A673 (cell line): ENCODE results near the gene RABGAP1L. TPM values are rescaled to one million over a fixed set of nuclear protein-coding genes. Genes with fewer than 3 reads are reported as not detected.
A peak's percentile ranks its signal among the peaks of the same experiment; 100 is the strongest.

Experiments
- BruUV-seq: library from RNA; stranded (reverse); fragments of 400-500 nt; replicated peaks from 2 replicates; lab custom pipeline; 2021; lab: Mats Ljungman, UMichigan
- CTCF ChIA-PET: fragments of 300-600 bp; sonication (Branson Sonifier 250); formaldehyde crosslinking; loops from one replicate; lab custom pipeline; 2022; ENCODE audit warnings: antibody characterized with exemption; lab: Charles Lee
- POLR2A ChIA-PET: fragments of 300-600 bp; sonication (Branson Sonifier 250); formaldehyde crosslinking; loops from one replicate; lab custom pipeline; 2022; ENCODE audit warnings: antibody characterized with exemption; ENCODE audit not compliant: low non-redundant PET; lab: Charles Lee
- DNase-seq: peaks from one replicate; pipeline ENCODE4 v3.0.0-alpha.2; 2015; ENCODE audit warnings: low spot score
- H3K27ac ChIP-seq: fragments of 200-600 bp; sonication (generic); 2 replicates; pipeline ENCODE4 v1.5.1; 2016; ENCODE audit warnings: mixed run types, low read depth, mild to moderate bottlenecking, mixed read lengths, antibody characterized with exemption, low read length; ENCODE audit not compliant: poor library complexity, severe bottlenecking
- H3K27me3 ChIP-seq: fragments of 200-600 bp; sonication (generic); replicated peaks from 2 replicates; pipeline ENCODE4 v1.6.1; 2017; ENCODE audit warnings: mixed run types, low read depth, mild to moderate bottlenecking, mixed read lengths, antibody characterized with exemption, low read length; ENCODE audit not compliant: insufficient read depth, poor library complexity
- H3K36me3 ChIP-seq: fragments of 200-600 bp; sonication (generic); 2 replicates; pipeline ENCODE4 v1.6.1; 2016; ENCODE audit warnings: mixed run types, mild to moderate bottlenecking, mixed read lengths, antibody characterized with exemption, low read length; ENCODE audit not compliant: insufficient read depth, poor library complexity, severe bottlenecking
- H3K4me1 ChIP-seq: fragments of 200-600 bp; sonication (generic); 2 replicates; pipeline ENCODE4 v1.6.1; 2017; ENCODE audit warnings: mixed run types, mild to moderate bottlenecking, mixed read lengths, antibody characterized with exemption, low read length; ENCODE audit not compliant: insufficient read depth, poor library complexity, severe bottlenecking
- H3K4me3 ChIP-seq: fragments of 200-600 bp; sonication (generic); 2 replicates; pipeline ENCODE4 v1.5.1; 2016; ENCODE audit warnings: low read depth, mixed run types, mild to moderate bottlenecking, mixed read lengths, low read length; ENCODE audit not compliant: poor library complexity, severe bottlenecking
- H3K9me3 ChIP-seq: fragments of 200-600 bp; sonication (generic); 2 replicates; pipeline ENCODE4 v1.6.1; 2016; ENCODE audit warnings: mixed run types, low read depth, mild to moderate bottlenecking, mixed read lengths, antibody characterized with exemption, low read length; ENCODE audit not compliant: poor library complexity, severe bottlenecking
- EZH2 ChIP-seq: fragments of 200-600 bp; sonication (generic); IDR thresholded peaks from 2 replicates; pipeline ENCODE4 v1.6.1; 2017; ENCODE audit warnings: borderline replicate concordance, low read depth, mild to moderate bottlenecking, mixed read lengths, antibody characterized with exemption, low read length; ENCODE audit not compliant: poor library complexity, severe bottlenecking
- intact Hi-C: fragments of 100-400 bp; cut with micrococcal nuclease; formaldehyde crosslinking; loops from one replicate; pipeline ENCODE4 v1.10.0; 2022; ENCODE audit not compliant: unreplicated experiment
- total RNA-seq: library from RNA; stranded (reverse); gene quantifications from 2 replicates; pipeline ENCODE4 v1.2.3, GENCODE V29; 2021
- TF ChIP-seq, protein P1 (sequence below): fragments of 300-800, 200-600 bp; sonication (generic); conservative IDR thresholded peaks from 2 replicates; pipeline ENCODE4 v1.5.1; 2017; ENCODE audit warnings: low read depth, mild to moderate bottlenecking, antibody characterized with exemption, low read length, moderate library complexity, mixed read lengths

Gene RABGAP1L
- total RNA-seq, 1 experiment from 2014 or later = 19.3 TPM

DNA sequence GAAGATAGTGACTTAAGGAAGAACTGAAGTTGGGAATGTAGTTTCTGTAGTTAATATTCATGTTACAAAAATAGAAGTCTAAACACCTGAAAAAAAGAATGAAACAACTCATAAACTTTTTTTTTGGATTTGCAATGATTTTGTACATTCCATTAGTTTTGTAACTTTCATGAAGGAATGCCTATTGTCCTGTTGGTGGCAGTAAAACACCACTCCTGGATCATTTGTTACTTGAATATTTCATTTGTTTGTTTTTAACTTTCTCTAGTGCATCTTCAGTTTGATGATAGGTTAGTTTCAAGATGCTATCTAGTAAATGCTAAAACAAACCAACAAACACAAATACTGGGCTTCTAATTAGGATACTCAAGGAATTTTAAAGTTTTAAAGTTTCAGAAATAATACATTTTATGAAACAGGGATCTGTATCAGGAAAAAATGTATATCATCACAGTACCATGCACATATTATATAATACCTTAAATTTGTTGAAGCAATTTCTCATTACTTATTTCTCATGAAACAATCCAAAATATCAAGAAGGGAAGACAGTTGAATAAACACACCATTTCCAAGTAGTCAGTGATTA, 610.7 kb downstream of the RABGAP1L start:
- Histone ChIP-seq H3K9me3 (no peaks in the 10 kb centered on the region), H3K36me3 (no peaks in the 10 kb centered on the region), H3K27me3 (no peaks in the 10 kb centered on the region), H3K4me1 (no peaks in the 10 kb centered on the region), H3K27ac (no peak overlapping the region), H3K4me3 (no peak overlapping the region)
- CTCF ChIA-PET = no interaction called here
- POLR2A ChIA-PET = no interaction called here
- intact Hi-C loops = loop anchor here (1.0 to 10.0 kb wide), 3 partner anchors 213 to 355 kb away; no protein-coding TSS in a partner anchor
- DNase-seq = peak; percentile 71
- no peak for TF ChIP-seq EZH2
- TF ChIP-seq, protein P1, sequence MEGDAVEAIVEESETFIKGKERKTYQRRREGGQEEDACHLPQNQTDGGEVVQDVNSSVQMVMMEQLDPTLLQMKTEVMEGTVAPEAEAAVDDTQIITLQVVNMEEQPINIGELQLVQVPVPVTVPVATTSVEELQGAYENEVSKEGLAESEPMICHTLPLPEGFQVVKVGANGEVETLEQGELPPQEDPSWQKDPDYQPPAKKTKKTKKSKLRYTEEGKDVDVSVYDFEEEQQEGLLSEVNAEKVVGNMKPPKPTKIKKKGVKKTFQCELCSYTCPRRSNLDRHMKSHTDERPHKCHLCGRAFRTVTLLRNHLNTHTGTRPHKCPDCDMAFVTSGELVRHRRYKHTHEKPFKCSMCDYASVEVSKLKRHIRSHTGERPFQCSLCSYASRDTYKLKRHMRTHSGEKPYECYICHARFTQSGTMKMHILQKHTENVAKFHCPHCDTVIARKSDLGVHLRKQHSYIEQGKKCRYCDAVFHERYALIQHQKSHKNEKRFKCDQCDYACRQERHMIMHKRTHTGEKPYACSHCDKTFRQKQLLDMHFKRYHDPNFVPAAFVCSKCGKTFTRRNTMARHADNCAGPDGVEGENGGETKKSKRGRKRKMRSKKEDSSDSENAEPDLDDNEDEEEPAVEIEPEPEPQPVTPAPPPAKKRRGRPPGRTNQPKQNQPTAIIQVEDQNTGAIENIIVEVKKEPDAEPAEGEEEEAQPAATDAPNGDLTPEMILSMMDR = peak; percentile 82
- BruUV-seq = no TSS peak

DNA sequence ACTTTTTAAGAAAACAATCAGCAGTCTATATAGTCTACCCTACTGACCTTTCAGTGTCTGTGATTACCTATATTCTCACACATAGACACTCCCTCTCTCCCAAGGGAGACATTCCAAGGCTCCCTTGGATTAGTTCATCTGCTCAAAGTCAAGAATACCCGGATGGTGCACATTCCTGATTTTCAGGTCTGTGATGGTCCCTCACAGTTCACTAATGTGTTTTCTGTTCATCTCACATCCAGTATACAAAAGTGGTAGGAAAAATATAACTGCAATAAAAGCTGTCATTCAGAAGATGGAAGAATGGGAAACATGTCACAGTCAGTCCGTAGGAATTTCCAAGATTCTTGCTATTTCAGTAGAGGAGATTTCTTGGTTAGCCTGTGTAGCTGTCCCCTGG, 616.3 kb downstream of the RABGAP1L start:
- Histone ChIP-seq H3K27me3 (no peaks in the 10 kb centered on the region), H3K4me3 (no peak overlapping the region), H3K4me1 (no peaks in the 10 kb centered on the region), H3K9me3 (no peaks in the 10 kb centered on the region), H3K27ac (no peak overlapping the region), H3K36me3 (no peaks in the 10 kb centered on the region)
- POLR2A ChIA-PET = no interaction called here
- TF ChIP-seq, protein P1 = no peak
- TF ChIP-seq EZH2 = no peak
- CTCF ChIA-PET = interaction anchor here (1.1 kb wide), 1 partner anchor 24 kb away, joined by 7 read pairs; no protein-coding TSS in a partner anchor
- intact Hi-C loops = loop anchor here (10.0 kb wide), 1 partner anchor 349 kb away; no protein-coding TSS in a partner anchor
- no TSS peak for BruUV-seq
- no peak for DNase-seq

DNA sequence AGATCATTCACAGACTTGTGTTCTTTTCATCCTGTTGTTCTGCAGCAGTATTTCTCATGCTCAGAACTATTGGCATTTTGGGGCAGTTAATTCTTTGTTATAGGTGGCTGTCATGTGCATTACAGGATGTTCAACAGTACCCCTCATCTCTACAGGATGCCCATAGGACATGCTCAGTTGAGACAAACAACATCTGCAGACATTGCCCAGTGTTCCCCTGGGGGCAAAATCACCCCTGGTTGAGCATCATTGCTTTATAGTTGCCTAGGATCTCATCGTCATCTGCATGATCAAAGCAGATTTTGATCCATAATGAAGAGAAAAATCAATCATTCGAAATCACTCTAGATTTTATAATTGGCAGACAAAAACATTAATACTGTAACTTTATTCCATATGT, 617.9 kb downstream of the RABGAP1L start:
- DNase-seq = no peak
- Histone ChIP-seq H3K4me3 (no peak overlapping the region), H3K4me1 (no peaks in the 10 kb centered on the region), H3K27ac (no peak overlapping the region), H3K27me3 (no peaks in the 10 kb centered on the region), H3K36me3 (no peaks in the 10 kb centered on the region), H3K9me3 (no peaks in the 10 kb centered on the region)
- no TSS peak for BruUV-seq
- no peak for TF ChIP-seq EZH2
- TF ChIP-seq, protein P1 = no peak
- intact Hi-C loops = loop anchor here (10.0 kb wide), 1 partner anchor 348 kb away; no protein-coding TSS in a partner anchor
- ChIA-PET CTCF (no interaction called here), POLR2A (no interaction called here)
